AG04450 (cell line): ENCODE results near the gene CST3. TPM values are rescaled to one million over a fixed set of nuclear protein-coding genes. Genes with fewer than 3 reads are reported as not detected.
A peak's percentile ranks its signal among the peaks of the same experiment; 100 is the strongest.
"Not testable (repeated sequence)": the region's sequence is repeated elsewhere in the genome, so short reads cannot be mapped to it uniquely, and the experiment has no call there.

Experiments used
- CTCF ChIA-PET: fragments of 300-600, 350-600 bp; formaldehyde crosslinking; extraction: SDS; loops from one replicate; lab custom pipeline; 2022; ENCODE audit warnings: antibody characterized with exemption, inconsistent platforms; lab: Charles Lee
- POLR2A ChIA-PET: fragments of 350-600 bp; formaldehyde crosslinking; extraction: SDS; loops from one replicate; lab custom pipeline; 2021; ENCODE audit warnings: antibody characterized with exemption, inconsistent platforms; lab: Yijun Ruan, JAX
- DNase-seq: peaks from one replicate; pipeline ENCODE4 v3.0.0-alpha.2; 2011; ENCODE audit warnings: low read depth, low spot score
- H3K27ac ChIP-seq: one replicate; pipeline ENCODE4 v1.5.1; 2012; ENCODE audit warnings: low read depth, low read length, control low read depth
- H3K27me3 ChIP-seq: one replicate; pipeline ENCODE4 v1.6.0; 2012; ENCODE audit warnings: low read length; ENCODE audit not compliant: control insufficient read depth, insufficient read depth
- H3K4me3 ChIP-seq: 2 replicates; pipeline ENCODE4 v1.5.1; 2011; ENCODE audit warnings: mild to moderate bottlenecking, low read depth, low read length, control low read depth
- H3K9me3 ChIP-seq: 2 replicates; pipeline ENCODE4 v1.5.1; 2012; ENCODE audit warnings: low read length; ENCODE audit not compliant: control insufficient read depth, insufficient read depth
- CTCF ChIP-seq: IDR thresholded peaks from 2 replicates; pipeline ENCODE4 v1.5.1; 2011; ENCODE audit warnings: low read depth, low read length, control low read depth, inconsistent platforms
- polyA plus RNA-seq: library from polyadenylated mRNA; depleted of rRNA; stranded (reverse); fragments of >200 nt; gene quantifications from 2 replicates; pipeline ENCODE4 v1.2.3, GENCODE V29; 2011

Gene CST3
- polyA plus RNA-seq, 1 experiment = 166 TPM

- no peak overlapping the region for H3K4me3 ChIP-seq
- ChIA-PET CTCF (interaction anchor here (0.6 to 2.2 kb wide), 13 partner anchors 9 to 1250 kb away, joined by 3 to 9 read pairs (median 5); no protein-coding TSS in a partner anchor), POLR2A (no interaction called here)
- no peak overlapping the region for H3K27ac ChIP-seq
- H3K27me3 ChIP-seq = no peaks in the 10 kb centered on the region
- no peaks in the 10 kb centered on the region for H3K9me3 ChIP-seq
- DNase-seq = no peak
- TF ChIP-seq CTCF = no peak
Observed at GRCh38 chr20:23667666-23668065, 29.9 kb upstream of the CST3 start.

- ChIA-PET POLR2A (no interaction called here), CTCF (no interaction called here)
- TF ChIP-seq CTCF = no peak
- Histone ChIP-seq H3K9me3 (no peaks in the 10 kb centered on the region), H3K4me3 (no peak overlapping the region), H3K27ac (no peak overlapping the region), H3K27me3 (no peaks in the 10 kb centered on the region)
- no peak for DNase-seq
Observed at GRCh38 chr20:23666698-23667097, 28.9 kb upstream of the CST3 start.

- DNase-seq = no peak
- Histone ChIP-seq H3K27ac (no peak overlapping the region), H3K4me3 (no peak overlapping the region), H3K27me3 (no peaks in the 10 kb centered on the region), H3K9me3 (no peaks in the 10 kb centered on the region)
- peak; percentile 31 for TF ChIP-seq CTCF
- CTCF ChIA-PET = no interaction called here
- POLR2A ChIA-PET = no interaction called here
Observed at GRCh38 chr20:23666189-23666588, 28.4 kb upstream of the CST3 start.

GRCh38 chr20:23664954-23665353 lies 27.2 kb upstream of the CST3 start:
- Histone ChIP-seq H3K4me3 (no peak overlapping the region), H3K27ac (no peak overlapping the region), H3K9me3 (no peaks in the 10 kb centered on the region), H3K27me3 (no peaks in the 10 kb centered on the region)
- POLR2A ChIA-PET = no interaction called here
- no peak for DNase-seq
- TF ChIP-seq CTCF = no peak
- CTCF ChIA-PET = interaction anchor here (1.1 kb wide), 1 partner anchor 223 kb away, joined by 3 read pairs; no protein-coding TSS in a partner anchor

- DNase-seq, POLR2A ChIA-PET, H3K4me3 ChIP-seq, CTCF ChIA-PET, H3K27ac ChIP-seq, H3K9me3 ChIP-seq, H3K27me3 ChIP-seq: not testable (repeated sequence)
Observed at GRCh38 chr20:23664046-23664445, 26.3 kb upstream of the CST3 start.

- Histone ChIP-seq H3K4me3 (no peak overlapping the region), H3K27me3 (no peaks in the 10 kb centered on the region), H3K9me3 (no peaks in the 10 kb centered on the region), H3K27ac (no peak overlapping the region)
- POLR2A ChIA-PET = no interaction called here
- DNase-seq = no peak
- no peak for TF ChIP-seq CTCF
- CTCF ChIA-PET = no interaction called here
Observed at GRCh38 chr20:23663180-23663579, 25.4 kb upstream of the CST3 start.
